MM.1S (cell line): ENCODE measurements around the gene FABP6.

Experiments
- DNase-seq: peaks from one replicate; pipeline ENCODE4 v3.0.0-alpha.2; 2015
- H2AFZ ChIP-seq: fragments of 300-600 bp; sonication (generic); 2 replicates; pipeline ENCODE4 v1.6.0; 2016; ENCODE audit warnings: antibody characterized with exemption, low read length
- H3F3A ChIP-seq: fragments of 300-600 bp; sonication (generic); 2 replicates; pipeline ENCODE4 v1.6.1; 2016; ENCODE audit warnings: mild to moderate bottlenecking, antibody characterized with exemption, low read length, moderate library complexity, mixed read lengths; ENCODE audit not compliant: insufficient read depth
- H3K27ac ChIP-seq: fragments of 300-600 bp; sonication (generic); 2 replicates; pipeline ENCODE4 v1.5.1; 2016; ENCODE audit warnings: mild to moderate bottlenecking, low read length
- H3K27me3 ChIP-seq: fragments of 300-600 bp; sonication (generic); replicated peaks from 2 replicates; pipeline ENCODE4 v1.6.0; 2016; ENCODE audit warnings: low read length; ENCODE audit not compliant: insufficient read depth
- H3K36me3 ChIP-seq: fragments of 300-600 bp; sonication (generic); replicated peaks from 2 replicates; pipeline ENCODE4 v1.6.1; 2016; ENCODE audit warnings: mild to moderate bottlenecking, low read length, mixed read lengths; ENCODE audit not compliant: insufficient read depth
- H3K4me1 ChIP-seq: fragments of 300-600 bp; sonication (generic); 2 replicates; pipeline ENCODE4 v1.6.1; 2016; ENCODE audit warnings: low read length, mixed read lengths
- H3K4me2 ChIP-seq: fragments of 300-600 bp; sonication (generic); 2 replicates; pipeline ENCODE4 v1.6.0; 2016; ENCODE audit warnings: low read depth, low read length
- H3K4me3 ChIP-seq: fragments of 300-600 bp; sonication (generic); 2 replicates; pipeline ENCODE4 v1.5.1; 2016; ENCODE audit warnings: low read length, mixed read lengths
- H3K79me2 ChIP-seq: fragments of 300-600 bp; sonication (generic); 2 replicates; pipeline ENCODE4 v1.6.1; 2016; ENCODE audit warnings: mixed run types, low read length, mixed read lengths
- H3K9ac ChIP-seq: fragments of 300-600 bp; sonication (generic); 2 replicates; pipeline ENCODE4 v1.6.1; 2016; ENCODE audit warnings: low read length, mixed read lengths
- H3K9me2 ChIP-seq: fragments of 300-600 bp; sonication (generic); replicated peaks from 2 replicates; pipeline ENCODE4 v1.6.1; 2016; ENCODE audit warnings: mild to moderate bottlenecking, low read length, mixed read lengths; ENCODE audit not compliant: insufficient read depth
- H3K9me3 ChIP-seq: fragments of 300-600 bp; sonication (generic); replicated peaks from 2 replicates; pipeline ENCODE4 v1.6.1; 2016; ENCODE audit warnings: mild to moderate bottlenecking, low read length, mixed read lengths; ENCODE audit not compliant: insufficient read depth
- H4K20me1 ChIP-seq: fragments of 300-600 bp; sonication (generic); 2 replicates; pipeline ENCODE4 v1.6.1; 2016; ENCODE audit warnings: mild to moderate bottlenecking, low read length, moderate library complexity, mixed read lengths; ENCODE audit not compliant: insufficient read depth
- EZH2 ChIP-seq: fragments of 300-600 bp; sonication (generic); optimal IDR thresholded peaks from 2 replicates; pipeline ENCODE3; 2017; ENCODE audit warnings: low read depth, mild to moderate bottlenecking, antibody characterized with exemption, low read length, mixed read lengths
- EZH2phosphoT487 ChIP-seq: fragments of 300-600 bp; sonication (generic); IDR thresholded peaks from 2 replicates; pipeline ENCODE4 v1.6.1; 2018; ENCODE audit warnings: antibody characterized with exemption, low read length
- TF ChIP-seq, protein P1 (sequence below): fragments of 300-600 bp; sonication (generic); IDR thresholded peaks from 2 replicates; pipeline ENCODE4 v1.5.1; 2016; ENCODE audit warnings: antibody characterized with exemption, low read length, mixed read lengths

Gene FABP6

GRCh38 chr5:160250826-160251225 lies 21.5 kb downstream of the FABP6 start:
- no peaks in the 10 kb centered on the region for H4K20me1 ChIP-seq
- no peaks in the 10 kb centered on the region for H3K9me2 ChIP-seq
- H3K36me3 ChIP-seq, result no peaks in the 10 kb centered on the region
- no peak overlapping the region for H3K27ac ChIP-seq
- H3K4me1 ChIP-seq, result no peaks in the 10 kb centered on the region
- no peak overlapping the region for H3K4me2 ChIP-seq
- TF ChIP-seq EZH2phosphoT487, result no peak
- H3K9me3 ChIP-seq, result no peaks in the 10 kb centered on the region
- no peak overlapping the region for H3K4me3 ChIP-seq
- no peak for DNase-seq
- H3K79me2 ChIP-seq, result no peaks in the 10 kb centered on the region
- H3K9ac ChIP-seq, result no peak overlapping the region
- no peaks in the 10 kb centered on the region for H3K27me3 ChIP-seq
- no peaks in the 10 kb centered on the region for H3F3A ChIP-seq
- H2AFZ ChIP-seq, result no peak overlapping the region

- no peak for TF ChIP-seq EZH2
- TF ChIP-seq, protein P1, sequence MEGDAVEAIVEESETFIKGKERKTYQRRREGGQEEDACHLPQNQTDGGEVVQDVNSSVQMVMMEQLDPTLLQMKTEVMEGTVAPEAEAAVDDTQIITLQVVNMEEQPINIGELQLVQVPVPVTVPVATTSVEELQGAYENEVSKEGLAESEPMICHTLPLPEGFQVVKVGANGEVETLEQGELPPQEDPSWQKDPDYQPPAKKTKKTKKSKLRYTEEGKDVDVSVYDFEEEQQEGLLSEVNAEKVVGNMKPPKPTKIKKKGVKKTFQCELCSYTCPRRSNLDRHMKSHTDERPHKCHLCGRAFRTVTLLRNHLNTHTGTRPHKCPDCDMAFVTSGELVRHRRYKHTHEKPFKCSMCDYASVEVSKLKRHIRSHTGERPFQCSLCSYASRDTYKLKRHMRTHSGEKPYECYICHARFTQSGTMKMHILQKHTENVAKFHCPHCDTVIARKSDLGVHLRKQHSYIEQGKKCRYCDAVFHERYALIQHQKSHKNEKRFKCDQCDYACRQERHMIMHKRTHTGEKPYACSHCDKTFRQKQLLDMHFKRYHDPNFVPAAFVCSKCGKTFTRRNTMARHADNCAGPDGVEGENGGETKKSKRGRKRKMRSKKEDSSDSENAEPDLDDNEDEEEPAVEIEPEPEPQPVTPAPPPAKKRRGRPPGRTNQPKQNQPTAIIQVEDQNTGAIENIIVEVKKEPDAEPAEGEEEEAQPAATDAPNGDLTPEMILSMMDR, result no peak
- TF ChIP-seq EZH2phosphoT487, result no peak
- Histone ChIP-seq H3K4me1 (no peaks in the 10 kb centered on the region), H3K36me3 (no peaks in the 10 kb centered on the region), H3K79me2 (no peaks in the 10 kb centered on the region), H3K9me2 (no peaks in the 10 kb centered on the region), H3K27me3 (no peaks in the 10 kb centered on the region), H3F3A (no peaks in the 10 kb centered on the region), H3K9me3 (no peaks in the 10 kb centered on the region), H3K9ac (no peak overlapping the region), H2AFZ (no peak overlapping the region), H3K4me3 (no peak overlapping the region), H4K20me1 (no peaks in the 10 kb centered on the region), H3K27ac (no peak overlapping the region), H3K4me2 (no peak overlapping the region)
- no peak for DNase-seq
These were observed 22.3 kb downstream of the FABP6 start for GRCh38 chr5:160251406-160252155.

GRCh38 chr5:160252916-160253315 lies 23.6 kb downstream of the FABP6 start:
- Histone ChIP-seq H3K27ac (no peak overlapping the region), H3F3A (no peaks in the 10 kb centered on the region), H3K4me3 (no peak overlapping the region), H3K9me2 (no peaks in the 10 kb centered on the region), H2AFZ (0 out of 2 replicates have a peak overlapping the region, but pooled peaks have one; percentile 10), H3K4me2 (0 out of 2 replicates have a peak overlapping the region, but pooled peaks have one; percentile 0), H3K36me3 (no peaks in the 10 kb centered on the region), H3K4me1 (no peaks in the 10 kb centered on the region), H3K9me3 (no peaks in the 10 kb centered on the region), H4K20me1 (no peaks in the 10 kb centered on the region), H3K79me2 (no peaks in the 10 kb centered on the region), H3K9ac (no peak overlapping the region), H3K27me3 (no peaks in the 10 kb centered on the region)
- DNase-seq, result no peak
- TF ChIP-seq EZH2, result no peak
- TF ChIP-seq EZH2phosphoT487, result no peak
- TF ChIP-seq, protein P1, result no peak

- Histone ChIP-seq H3K79me2 (no peaks in the 10 kb centered on the region), H3K27ac (no peak overlapping the region), H3K9me3 (no peaks in the 10 kb centered on the region), H3K9me2 (no peaks in the 10 kb centered on the region), H3K36me3 (no peaks in the 10 kb centered on the region), H3K4me1 (no peaks in the 10 kb centered on the region), H3F3A (no peaks in the 10 kb centered on the region), H2AFZ (0 out of 2 replicates have a peak overlapping the region, but pooled peaks have one; percentile 10), H4K20me1 (no peaks in the 10 kb centered on the region), H3K4me2 (no peak overlapping the region), H3K27me3 (no peaks in the 10 kb centered on the region), H3K4me3 (no peak overlapping the region), H3K9ac (no peak overlapping the region)
- no peak for TF ChIP-seq EZH2
- no peak for DNase-seq
These were observed 24.1 kb downstream of the FABP6 start for GRCh38 chr5:160253441-160253840.
